HCT116 (cell line): ENCODE data around the gene SFXN4. TPM values are rescaled to one million over a fixed set of nuclear protein-coding genes. Genes with fewer than 3 reads are reported as not detected.

Experiments used
- ATAC-seq: fragments of 200-7000 bp; cut with Tn5 transposase; 2 replicates; pipeline ENCODE4 v1.9.1; 2020; ENCODE audit warnings: mild to moderate bottlenecking, moderate library complexity
- BruUV-seq: library from RNA; stranded (reverse); fragments of 400-500 nt; replicated peaks from 2 replicates; lab custom pipeline; 2021; lab: Mats Ljungman, UMichigan
- CTCF ChIA-PET: fragments of 300-600 bp; sonication (Branson Sonifier 250); formaldehyde crosslinking; loops from one replicate; lab custom pipeline; 2021; ENCODE audit warnings: antibody characterized with exemption; lab: Charles Lee
- POLR2A ChIA-PET: fragments of 300-600, 350-600 bp; sonication (Branson Sonifier 250); formaldehyde crosslinking; loops from one replicate; lab custom pipeline; 2021; ENCODE audit warnings: antibody characterized with exemption; lab: Charles Lee
- RAD21 ChIA-PET, 2 experiments: fragments of 300-600 bp; sonication (Branson Sonifier 250); formaldehyde crosslinking; loops; one replicate each; lab custom pipeline; 2023; ENCODE audit warnings: low total read pairs in 2 of 2; ENCODE audit not compliant: uncharacterized antibody in 2 of 2, unreplicated experiment in 2 of 2, low non-redundant PET in 1 of 2; lab: Charles Lee
- DNase-seq: peaks from one replicate; pipeline ENCODE4 v3.0.0-alpha.2; 2010; ENCODE audit warnings: low read depth, low spot score
- H2AFZ ChIP-seq: fragments of 200-600 bp; shearing (Covaris generic), sonication (generic); 2 replicates; pipeline ENCODE4 v1.6.1; 2017; ENCODE audit warnings: low read depth, mixed run types, mixed read lengths, antibody characterized with exemption, low read length; ENCODE audit not compliant: poor library complexity, severe bottlenecking
- H3K27ac ChIP-seq: 2 replicates; pipeline ENCODE4 v1.5.1; 2012; ENCODE audit warnings: low read depth, low read length
- H3K27me3 ChIP-seq: fragments of 200-600 bp; sonication (generic); 2 replicates; pipeline ENCODE4 v1.6.1; 2016; ENCODE audit warnings: mixed run types, low read length, mixed read lengths; ENCODE audit not compliant: insufficient read depth
- H3K36me3 ChIP-seq, 2 experiments: fragments of 200-500 bp in 1 of 2; fragments of 200-600 bp in 1 of 2; sonication (Bioruptor generic) in 1 of 2; sonication (generic) in 1 of 2; 2 replicates each; pipeline versions ENCODE4 v1.5.1 to v1.6.1; 2014 to 2016; ENCODE audit warnings: low read length in 2 of 2, inconsistent platforms in 1 of 2, mixed read lengths in 1 of 2, mixed run types in 1 of 2; ENCODE audit not compliant: insufficient read depth in 2 of 2, control insufficient read depth in 1 of 2
- H3K4me1 ChIP-seq, 2 experiments: fragments of 200-600 bp in 1 of 2; sonication (generic) in 1 of 2; 2 replicates each; pipeline versions ENCODE4 v1.5.1 to v1.6.1; 2012 to 2017; ENCODE audit warnings: low read length in 2 of 2, inconsistent platforms in 1 of 2, mild to moderate bottlenecking in 1 of 2, mixed read lengths in 1 of 2, mixed run types in 1 of 2, moderate library complexity in 1 of 2; ENCODE audit not compliant: insufficient read depth in 2 of 2, control insufficient read depth in 1 of 2
- H3K4me2 ChIP-seq: fragments of 200-600 bp; sonication (generic); 2 replicates; pipeline ENCODE4 v1.6.1; 2017; ENCODE audit warnings: mixed run types, low read length, mixed read lengths
- H3K4me3 ChIP-seq, 2 experiments: fragments of 200-600 bp in 1 of 2; sonication (generic) in 1 of 2; replicated peaks in 1 of 2; 2 replicates each; pipeline ENCODE4 v1.5.1; 2011 to 2016; ENCODE audit warnings: low read length in 2 of 2, control low read depth in 1 of 2, low read depth in 1 of 2, mild to moderate bottlenecking in 1 of 2, mixed read lengths in 1 of 2, mixed run types in 1 of 2
- H3K79me2 ChIP-seq: fragments of 200-600 bp; sonication (generic); 2 replicates; pipeline ENCODE4 v1.6.1; 2017; ENCODE audit warnings: mild to moderate bottlenecking, mixed run types, low read length, moderate library complexity, mixed read lengths; ENCODE audit not compliant: insufficient read depth
- H3K9ac ChIP-seq: fragments of 200-600 bp; sonication (generic); 2 replicates; pipeline ENCODE4 v1.6.1; 2016; ENCODE audit warnings: low read length, mixed read lengths
- H3K9me2 ChIP-seq: fragments of 200-600 bp; sonication (generic), shearing (Covaris generic); 2 replicates; pipeline ENCODE4 v1.6.1; 2017; ENCODE audit warnings: mixed run types, mild to moderate bottlenecking, moderate library complexity; ENCODE audit not compliant: insufficient read depth
- H3K9me3 ChIP-seq, 2 experiments: fragments of 200-500 bp in 1 of 2; fragments of 200-600 bp in 1 of 2; sonication (Bioruptor generic) in 1 of 2; sonication (generic) in 1 of 2; 2 replicates each; pipeline ENCODE4 v1.6.1; 2014 to 2017; ENCODE audit warnings: low read length in 2 of 2, mixed read lengths in 2 of 2, inconsistent platforms in 1 of 2, low read depth in 1 of 2, mild to moderate bottlenecking in 1 of 2, mixed run types in 1 of 2, moderate library complexity in 1 of 2; ENCODE audit not compliant: control insufficient read depth in 1 of 2, insufficient read depth in 1 of 2
- H4K20me1 ChIP-seq: fragments of 200-600 bp; sonication (generic), shearing (Covaris generic); 2 replicates; pipeline ENCODE4 v1.6.1; 2017; ENCODE audit warnings: mixed run types, mild to moderate bottlenecking, moderate library complexity; ENCODE audit not compliant: insufficient read depth
- CBX3 ChIP-seq: IDR thresholded peaks from 2 replicates; pipeline ENCODE4 v1.6.1; 2012; ENCODE audit warnings: low read depth
- CTCF ChIP-seq, 3 experiments: fragments of 200-600 bp in 1 of 3; sonication (generic) in 1 of 3; IDR thresholded peaks in 2 of 3; conservative IDR thresholded peaks in 1 of 3; 2 replicates each; pipeline ENCODE4 v1.5.1; 2012 to 2017; ENCODE audit warnings: low read depth in 2 of 3, low read length in 2 of 3, antibody characterized with exemption in 1 of 3, borderline replicate concordance in 1 of 3, control low read depth in 1 of 3, mild to moderate bottlenecking in 1 of 3, mixed read lengths in 1 of 3, mixed run types in 1 of 3, moderate library complexity in 1 of 3; ENCODE audit not compliant: insufficient read depth in 1 of 3
- ELF1 ChIP-seq: IDR thresholded peaks from 2 replicates; pipeline ENCODE4 v1.6.1; 2012; ENCODE audit warnings: low read depth, borderline replicate concordance
- EZH2phosphoT487 ChIP-seq: fragments of 200-600 bp; IDR thresholded peaks from 2 replicates; pipeline ENCODE4 v1.6.1; 2018; ENCODE audit warnings: antibody characterized with exemption, borderline replicate concordance
- FOSL1 ChIP-seq: IDR thresholded peaks from 2 replicates; pipeline ENCODE4 v1.6.1; 2012; ENCODE audit warnings: low read depth
- JUND ChIP-seq: IDR thresholded peaks from 2 replicates; pipeline ENCODE4 v1.6.1; 2012
- MAX ChIP-seq: IDR thresholded peaks from 2 replicates; pipeline ENCODE4 v1.6.1; 2012
- POLR2A ChIP-seq: IDR thresholded peaks from 2 replicates; pipeline ENCODE4 v1.7.0; 2011; ENCODE audit warnings: borderline replicate concordance; ENCODE audit not compliant: insufficient read depth, insufficient read length; ENCODE audit errors: extremely low read depth
- RAD21 ChIP-seq: IDR thresholded peaks from 2 replicates; pipeline ENCODE4 v1.6.1; 2012; ENCODE audit warnings: low read depth, mild to moderate bottlenecking
- ZBTB33 ChIP-seq: IDR thresholded peaks from 2 replicates; pipeline ENCODE4 v1.6.1; 2011; ENCODE audit warnings: mild to moderate bottlenecking, low read length, moderate library complexity; ENCODE audit not compliant: insufficient replicate concordance; ENCODE audit errors: extremely low read depth
- intact Hi-C: fragments of 100-400 bp; cut with micrococcal nuclease; formaldehyde crosslinking; loops from 2 replicates; pipeline ENCODE4 v1.10.0; 2022
- total RNA-seq: library from RNA; stranded (reverse); gene quantifications from one replicate; pipeline ENCODE4 v1.2.1, GENCODE V29; 2021; ENCODE audit not compliant: unreplicated experiment
- TF ChIP-seq, protein P1 (sequence below): IDR thresholded peaks from 2 replicates; pipeline ENCODE4 v1.6.1; 2012

Gene SFXN4
- total RNA-seq, 1 experiment from 2014 or later = 58.2 TPM

DNA sequence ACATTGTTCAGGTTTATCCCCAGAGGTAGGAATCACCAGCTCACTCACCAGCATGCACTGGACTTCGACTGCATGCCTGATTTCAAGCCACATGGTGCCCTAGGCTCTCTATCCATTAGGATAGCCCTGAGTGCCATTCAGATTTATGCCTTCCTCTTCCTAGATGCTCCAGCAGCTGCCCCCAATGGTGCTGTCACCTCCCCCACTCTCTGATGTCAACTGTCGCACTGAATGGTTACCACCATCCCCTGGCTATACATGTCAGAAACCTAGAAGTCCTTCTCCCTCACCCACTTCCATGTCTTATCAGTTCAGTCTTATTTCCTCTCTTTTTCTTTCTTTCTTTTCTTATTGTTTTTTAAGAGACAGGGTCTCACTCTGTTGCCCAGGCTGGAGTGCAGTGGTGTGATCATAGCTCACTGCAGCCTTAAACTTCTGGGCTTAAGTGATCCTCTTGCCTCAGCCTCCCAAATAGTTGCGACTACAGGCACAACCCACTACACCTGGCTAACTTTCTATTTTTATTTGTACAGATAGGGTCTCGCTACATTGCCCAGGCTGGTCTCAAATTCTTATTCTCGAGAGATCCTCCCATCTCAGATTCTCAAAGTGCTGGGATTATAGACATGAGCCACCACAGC is 2.9 kb downstream of the SFXN4 start:
- BruUV-seq = no TSS peak
- no peak for DNase-seq
- H3K9me3 ChIP-seq = no peaks in the 10 kb centered on the region
- peaks cover 27% of the 10 kb centered on the region for H3K79me2 ChIP-seq
- H3K4me3 ChIP-seq = no peak overlapping the region
- H3K27ac ChIP-seq = no peak overlapping the region
- H3K9me2 ChIP-seq = no peaks in the 10 kb centered on the region
- H3K9ac ChIP-seq = no peak overlapping the region
- no peak overlapping the region for H2AFZ ChIP-seq
- CTCF ChIA-PET = no interaction called here
- H3K36me3 ChIP-seq = peaks cover 19 to 60% of the 10 kb centered on the region in 2 experiments; a peak in 3 of 4 replicates
- POLR2A ChIA-PET = no interaction called here
- RAD21 ChIA-PET = no interaction called here
- H3K4me1 ChIP-seq = peaks cover 10 to 24% of the 10 kb centered on the region in 2 experiments
- TF ChIP-seq CBX3 = no peak
- no peak for TF ChIP-seq MAX
- TF ChIP-seq EZH2phosphoT487 = no peak
- no peak for TF ChIP-seq RAD21
- no peak for TF ChIP-seq CTCF (IDR thresholded peaks at IDR 0.05 in 2 of 3, conservative IDR thresholded peaks at IDR 0.05 in 1 of 3; ENCODE audit: borderline replicate concordance in 1 of 3, insufficient read depth in 1 of 3, low read depth in 2 of 3, low read length in 2 of 3)
- no peak for TF ChIP-seq ZBTB33
- TF ChIP-seq POLR2A = no peak
- TF ChIP-seq JUND = no peak
- TF ChIP-seq, protein P1, sequence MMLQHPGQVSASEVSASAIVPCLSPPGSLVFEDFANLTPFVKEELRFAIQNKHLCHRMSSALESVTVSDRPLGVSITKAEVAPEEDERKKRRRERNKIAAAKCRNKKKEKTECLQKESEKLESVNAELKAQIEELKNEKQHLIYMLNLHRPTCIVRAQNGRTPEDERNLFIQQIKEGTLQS = no peak
- TF ChIP-seq FOSL1 = no peak
- TF ChIP-seq ELF1 = no peak
- TF ChIP-seq, all 23 proteins: peak for 0
- Histone ChIP-seq H3K27me3 (no peaks in the 10 kb centered on the region), H4K20me1 (no peaks in the 10 kb centered on the region), H3K4me2 (no peak overlapping the region)
- intact Hi-C loops = no loop called here
- no peak for ATAC-seq
